ENCODE measurements around the gene CCND2. TPM values are rescaled to one million over a fixed set of nuclear protein-coding genes. Genes with fewer than 3 reads are reported as not detected.

The CCND2 gene
- total and polyA plus RNA-seq, 11 donors = 48.0 to 620 (median 208) TPM

GRCh38 chr12:4281173-4281654 lies 7.7 kb downstream of the CCND2 start:
- Histone ChIP-seq H3K36me3 (peaks cover 0 to 98% (median 94%) of the 10 kb centered on the region in 9 donors), H3K27me3 (no peaks in the 10 kb centered on the region), H3K4me3 (peak overlapping the region in 6 of 12 donors; percentile 8 to 29 (median 20)), H3K27ac (peak overlapping the region; percentile 49 to 98 (median 84)), H3K9me3 (no peaks in the 10 kb centered on the region), H3K4me1 (peaks cover 7 to 97% (median 66%) of the 10 kb centered on the region in 12 donors)
- 70 to 77% (median 75%) methylated on average over 16 of the region's 16 CpGs for WGBS, 4 donors
- DNase-seq (no peak), ATAC-seq (no peak)
- TF ChIP-seq POLR2A (IDR thresholded peaks at IDR 0.05) = no peak
- TF ChIP-seq CTCF (IDR thresholded peaks at IDR 0.05) = no peak
- intact Hi-C loops (cut with DNase I) = loop anchor here in 2 of 10 donors (5.0 to 10.0 kb wide), 2 partner anchors 394 to 396 kb away; no protein-coding TSS in a partner anchor

- intact Hi-C loops (cut with DNase I) = loop anchor here in 2 of 10 donors (5.0 to 10.0 kb wide), 2 partner anchors 395 to 397 kb away; no protein-coding TSS in a partner anchor
- peaks cover 7 to 97% (median 66%) of the 10 kb centered on the region in 12 donors for H3K4me1 ChIP-seq
- TF ChIP-seq CTCF (IDR thresholded peaks at IDR 0.05) (no peak), POLR2A (IDR thresholded peaks at IDR 0.05) (no peak)
- ATAC-seq (no peak), DNase-seq (no peak)
- no peaks in the 10 kb centered on the region for H3K27me3 ChIP-seq
- WGBS, 4 donors = 77 to 87% (median 84%) methylated on average over 12 to 16 of the region's 16 CpGs
- peak overlapping the region in 4 of 12 donors; percentile 25 to 95 (median 92) for H3K27ac ChIP-seq
- no peak overlapping the region for H3K4me3 ChIP-seq
- H3K9me3 ChIP-seq = no peaks in the 10 kb centered on the region
- peaks cover 0 to 100% (median 92%) of the 10 kb centered on the region in 9 donors for H3K36me3 ChIP-seq
Measured at GRCh38 chr12:4282103-4282891, 8.7 kb downstream of the CCND2 start.

GRCh38 chr12:4282892-4283511 lies 9.4 kb downstream of the CCND2 start:
- TF ChIP-seq POLR2A (IDR thresholded peaks at IDR 0.05) (no peak), CTCF (IDR thresholded peaks at IDR 0.05) (no peak)
- DNase-seq (no peak), ATAC-seq (no peak)
- intact Hi-C loops (cut with DNase I) = loop anchor here in 2 of 10 donors (5.0 to 10.0 kb wide), 2 partner anchors 396 to 398 kb away; no protein-coding TSS in a partner anchor
- Histone ChIP-seq H3K9me3 (no peaks in the 10 kb centered on the region), H3K27me3 (no peaks in the 10 kb centered on the region), H3K27ac (peak overlapping the region in 3 of 12 donors; percentile 25 to 95 (median 33)), H3K36me3 (peaks cover 0 to 100% (median 88%) of the 10 kb centered on the region in 9 donors), H3K4me3 (no peak overlapping the region), H3K4me1 (peaks cover 4 to 97% (median 66%) of the 10 kb centered on the region in 12 donors)
- 67 to 74% (median 69%) methylated on average over 11 to 12 of the region's 12 CpGs for WGBS, 4 donors
